ENCODE data around the gene CCT5. TPM values are rescaled to one million over a fixed set of nuclear protein-coding genes. Genes with fewer than 3 reads are reported as not detected.

The CCT5 gene
- total RNA-seq, 2 donors from 2014 or later, result 113 to 140 TPM

- Histone ChIP-seq H3K9me3 (no peaks in the 10 kb centered on the region), H3K4me1 (replicated peaks) (no peaks in the 10 kb centered on the region), H3K4me3 (no peak overlapping the region), H3K27ac (no peak overlapping the region), H3K36me3 (no peaks in the 10 kb centered on the region), H3K27me3 (replicated peaks; ENCODE audit: insufficient read depth) (no peaks in the 10 kb centered on the region)
- intact Hi-C loops (cut with DNase I), result no loop called here
- 94% methylated on average over 3 of the region's 3 CpGs for WGBS
- no peak for DNase-seq (ENCODE audit: low spot score)
- TF ChIP-seq POLR2AphosphoS5 (IDR thresholded peaks at IDR 0.05), result no peak
- TF ChIP-seq CTCF (IDR thresholded peaks at IDR 0.05), result no peak
- TF ChIP-seq POLR2A (IDR thresholded peaks at IDR 0.05), result no peak
Measured at GRCh38 chr5:10293907-10294662, 44.0 kb downstream of the CCT5 start.

- Histone ChIP-seq H3K27me3 (replicated peaks; ENCODE audit: insufficient read depth) (no peaks in the 10 kb centered on the region), H3K27ac (no peak overlapping the region), H3K4me1 (replicated peaks) (no peaks in the 10 kb centered on the region), H3K9me3 (no peaks in the 10 kb centered on the region), H3K36me3 (no peaks in the 10 kb centered on the region), H3K4me3 (no peak overlapping the region)
- intact Hi-C loops (cut with DNase I), result no loop called here
- no peak for DNase-seq (ENCODE audit: low spot score)
- TF ChIP-seq CTCF (IDR thresholded peaks at IDR 0.05) (no peak), POLR2A (IDR thresholded peaks at IDR 0.05) (no peak), POLR2AphosphoS5 (IDR thresholded peaks at IDR 0.05) (no peak)
- 74% methylated on average over 8 of the region's 8 CpGs for WGBS
Measured at GRCh38 chr5:10295619-10296326, 45.7 kb downstream of the CCT5 start.

- 85% methylated on average over 14 of the region's 14 CpGs for WGBS
- no peak overlapping the region for H3K4me3 ChIP-seq
- no peak for TF ChIP-seq CTCF (IDR thresholded peaks at IDR 0.05)
- TF ChIP-seq POLR2A (IDR thresholded peaks at IDR 0.05), result no peak
- TF ChIP-seq POLR2AphosphoS5 (IDR thresholded peaks at IDR 0.05), result no peak
- DNase-seq (ENCODE audit: low spot score), result no peak
- no peak overlapping the region for H3K27ac ChIP-seq
- no peaks in the 10 kb centered on the region for H3K36me3 ChIP-seq
- H3K9me3 ChIP-seq, result no peaks in the 10 kb centered on the region
- no peaks in the 10 kb centered on the region for H3K27me3 ChIP-seq (replicated peaks; ENCODE audit: insufficient read depth)
- intact Hi-C loops (cut with DNase I), result no loop called here
- H3K4me1 ChIP-seq (replicated peaks), result no peaks in the 10 kb centered on the region
Measured at GRCh38 chr5:10297646-10298204, 47.6 kb downstream of the CCT5 start.

GRCh38 chr5:10300246-10300645 is 50.2 kb downstream of the CCT5 start:
- TF ChIP-seq CTCF (IDR thresholded peaks at IDR 0.05) (no peak), POLR2AphosphoS5 (IDR thresholded peaks at IDR 0.05) (no peak), POLR2A (IDR thresholded peaks at IDR 0.05) (no peak)
- no peak overlapping the region for H3K4me3 ChIP-seq
- intact Hi-C loops (cut with DNase I), result no loop called here
- WGBS, result 83% methylated on average over 5 of the region's 5 CpGs
- no peak for DNase-seq (ENCODE audit: low spot score)
- H3K4me1 ChIP-seq (replicated peaks), result no peaks in the 10 kb centered on the region
- H3K27me3 ChIP-seq (replicated peaks; ENCODE audit: insufficient read depth), result no peaks in the 10 kb centered on the region
- no peaks in the 10 kb centered on the region for H3K9me3 ChIP-seq
- H3K27ac ChIP-seq, result no peak overlapping the region
- H3K36me3 ChIP-seq, result no peaks in the 10 kb centered on the region

Data from prostate gland (tissue), 2 donors.